ENCODE measurements around the gene FAM162A. TPM values are rescaled to one million over a fixed set of nuclear protein-coding genes. Genes with fewer than 3 reads are reported as not detected.

The FAM162A gene
- total RNA-seq, 1 donor from 2014 or later, result 141 TPM

DNA sequence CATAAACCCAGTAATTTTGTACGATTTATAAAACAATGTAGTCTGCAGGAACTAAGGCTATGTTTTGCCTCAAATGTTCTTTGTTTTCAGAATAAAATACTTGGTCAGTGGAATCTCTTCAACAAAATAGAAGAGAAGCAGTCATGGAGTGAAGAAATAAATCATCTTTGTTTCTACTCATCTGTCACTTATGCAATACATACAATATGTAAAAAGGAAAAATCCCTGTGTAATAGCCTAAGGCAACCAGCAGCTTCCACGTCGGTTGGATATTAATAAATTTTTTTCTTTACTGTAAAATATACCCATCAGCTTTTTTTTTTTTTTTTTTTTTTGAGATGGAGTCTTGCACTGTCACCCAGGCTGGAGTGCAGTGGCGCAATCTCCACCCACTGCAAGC lies 37.1 kb downstream of the FAM162A start:
- intact Hi-C loops (cut with micrococcal nuclease), result no loop called here
- H3K4me3 ChIP-seq, result no peak overlapping the region
- no peak overlapping the region for H3K27ac ChIP-seq (replicated peaks)
- no peaks in the 10 kb centered on the region for H3K9me3 ChIP-seq (replicated peaks)
- no peak for DNase-seq
- no peak for TF ChIP-seq CTCF (IDR thresholded peaks at IDR 0.05; ENCODE audit: borderline replicate concordance)
- peaks cover 20% of the 10 kb centered on the region for H3K4me1 ChIP-seq
- H3K27me3 ChIP-seq (ENCODE audit: low read depth), result no peaks in the 10 kb centered on the region
- H3K36me3 ChIP-seq, result peaks cover 34% of the 10 kb centered on the region

DNA sequence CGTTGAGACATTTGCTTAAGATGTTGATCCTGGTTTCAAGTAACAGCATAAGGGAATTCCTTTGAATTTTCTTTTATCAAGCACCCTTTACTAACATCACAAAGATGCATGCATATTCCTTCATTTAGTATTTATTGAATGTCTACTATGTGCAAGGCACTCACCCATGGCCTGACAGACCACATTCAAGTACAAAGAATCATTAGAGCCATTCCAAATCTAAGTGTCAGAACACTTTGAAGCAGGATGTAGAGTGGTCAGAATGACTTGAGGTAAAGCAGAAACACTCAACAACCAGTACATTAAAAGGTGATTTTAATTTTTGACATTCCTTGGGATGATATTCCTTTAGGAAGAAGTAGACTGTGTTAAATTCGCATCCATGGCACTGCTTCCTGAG lies 37.9 kb downstream of the FAM162A start:
- intact Hi-C loops (cut with micrococcal nuclease), result no loop called here
- peaks cover 13% of the 10 kb centered on the region for H3K4me1 ChIP-seq
- no peak overlapping the region for H3K4me3 ChIP-seq
- H3K27me3 ChIP-seq (ENCODE audit: low read depth), result no peaks in the 10 kb centered on the region
- no peak for TF ChIP-seq CTCF (IDR thresholded peaks at IDR 0.05; ENCODE audit: borderline replicate concordance)
- H3K36me3 ChIP-seq, result peaks cover 42% of the 10 kb centered on the region
- H3K27ac ChIP-seq (replicated peaks), result no peak overlapping the region
- no peaks in the 10 kb centered on the region for H3K9me3 ChIP-seq (replicated peaks)
- DNase-seq, result no peak

GRCh38 chr3:122427857-122428471 lies 44.0 kb downstream of the FAM162A start:
- Histone ChIP-seq H3K27ac (replicated peaks) (no peak overlapping the region), H3K36me3 (peaks cover 72% of the 10 kb centered on the region), H3K4me1 (no peaks in the 10 kb centered on the region), H3K27me3 (ENCODE audit: low read depth) (no peaks in the 10 kb centered on the region), H3K4me3 (no peak overlapping the region), H3K9me3 (replicated peaks) (peaks cover 8% of the 10 kb centered on the region)
- no peak for TF ChIP-seq CTCF (IDR thresholded peaks at IDR 0.05; ENCODE audit: borderline replicate concordance)
- intact Hi-C loops (cut with micrococcal nuclease), result no loop called here
- DNase-seq, result no peak

- DNase-seq, result no peak
- Histone ChIP-seq H3K4me3 (no peak overlapping the region), H3K36me3 (peaks cover 76% of the 10 kb centered on the region), H3K4me1 (no peaks in the 10 kb centered on the region), H3K27me3 (ENCODE audit: low read depth) (no peaks in the 10 kb centered on the region), H3K9me3 (replicated peaks) (peaks cover 8% of the 10 kb centered on the region), H3K27ac (replicated peaks) (no peak overlapping the region)
- intact Hi-C loops (cut with micrococcal nuclease), result no loop called here
- TF ChIP-seq CTCF (IDR thresholded peaks at IDR 0.05; ENCODE audit: borderline replicate concordance), result no peak
Observed at GRCh38 chr3:122430371-122430770, 46.4 kb downstream of the FAM162A start.

- Histone ChIP-seq H3K27ac (replicated peaks) (no peak overlapping the region), H3K27me3 (ENCODE audit: low read depth) (no peaks in the 10 kb centered on the region), H3K4me3 (no peak overlapping the region), H3K9me3 (replicated peaks) (peaks cover 9% of the 10 kb centered on the region), H3K36me3 (peaks cover 90% of the 10 kb centered on the region), H3K4me1 (no peaks in the 10 kb centered on the region)
- no peak for DNase-seq
- intact Hi-C loops (cut with micrococcal nuclease), result no loop called here
- no peak for TF ChIP-seq CTCF (IDR thresholded peaks at IDR 0.05; ENCODE audit: borderline replicate concordance)
Observed at GRCh38 chr3:122435950-122436349, 52.0 kb downstream of the FAM162A start.
